ENCODE measurements around the gene FBXO34. TPM values are rescaled to one million over a fixed set of nuclear protein-coding genes. Genes with fewer than 3 reads are reported as not detected.

The FBXO34 gene
- total and polyA plus RNA-seq, 9 of the 15 experiments (the other 6 are each of a cell fraction or from before 2014, with no cell fraction given): 6.3 to 24.9 (median 16.2) TPM

DNA sequence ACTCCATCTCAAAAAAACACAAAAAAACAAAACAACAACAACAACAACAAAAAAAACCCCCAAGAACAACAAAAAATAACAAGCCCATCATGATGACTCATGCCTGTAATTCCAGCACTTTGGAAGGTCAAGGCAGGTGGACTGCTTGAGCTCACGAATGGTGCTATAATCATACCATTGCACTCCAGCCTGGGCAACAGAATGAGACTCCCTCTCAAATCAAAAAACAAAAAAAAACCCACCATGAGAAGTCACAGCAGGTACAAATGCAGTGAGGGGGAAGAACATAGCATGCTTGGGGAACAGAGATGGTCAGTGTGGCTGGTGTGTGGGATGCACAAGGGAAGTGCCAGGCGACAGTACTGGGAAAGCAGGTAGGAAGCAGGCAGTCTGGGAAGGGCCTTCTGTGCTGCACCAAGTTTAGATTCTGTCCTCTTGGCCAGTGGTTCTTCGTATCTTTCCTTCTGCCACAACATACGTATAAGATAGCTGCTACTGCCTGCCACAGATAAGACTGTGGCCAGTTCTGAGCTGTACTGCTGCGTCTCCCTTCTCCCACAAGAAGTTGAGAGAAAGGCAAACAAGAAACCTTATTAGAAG is 112.4 kb downstream of the FBXO34 start (continued):
- no peak for TF ChIP-seq SFPQ (IDR thresholded peaks at IDR 0.05; ENCODE audit: low read depth, low read length)
- TF ChIP-seq KLF6 (CRISPR knock-in tag; IDR thresholded peaks at IDR 0.05; ENCODE audit: borderline replicate concordance): no peak
- TF ChIP-seq ZNF830 (CRISPR knock-in tag; IDR thresholded peaks at IDR 0.05): no peak
- no peak for TF ChIP-seq ZNF197 (CRISPR knock-in tag; IDR thresholded peaks at IDR 0.05; ENCODE audit: low read depth)
- no peak for TF ChIP-seq ETV6 (IDR thresholded peaks at IDR 0.05; ENCODE audit: borderline replicate concordance in 1 of 2, low read depth in 2 of 2, low read length in 1 of 2)
- TF ChIP-seq ETV6 (CRISPR knock-in tag; IDR thresholded peaks at IDR 0.05; ENCODE audit: borderline replicate concordance): no peak
- peak in 1 of 2 experiments; percentile 80; a peak in 2 of 3 replicates for TF ChIP-seq CBX3 (IDR thresholded peaks at IDR 0.05; ENCODE audit: borderline replicate concordance in 1 of 2, low read length in 2 of 2)
- no peak for TF ChIP-seq NR2C2 (CRISPR knock-in tag; IDR thresholded peaks at IDR 0.05)
- no peak for TF ChIP-seq NR2C2 (tag; IDR thresholded peaks at IDR 0.05)
- no peak for TF ChIP-seq BCL6 (CRISPR knock-in tag; IDR thresholded peaks at IDR 0.05)
- TF ChIP-seq, protein P1, sequence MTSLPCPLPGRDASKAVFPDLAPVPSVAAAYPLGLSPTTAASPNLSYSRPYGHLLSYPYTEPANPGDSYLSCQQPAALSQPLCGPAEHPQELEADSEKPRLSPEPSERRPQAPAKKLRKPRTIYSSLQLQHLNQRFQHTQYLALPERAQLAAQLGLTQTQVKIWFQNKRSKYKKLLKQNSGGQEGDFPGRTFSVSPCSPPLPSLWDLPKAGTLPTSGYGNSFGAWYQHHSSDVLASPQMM (CRISPR knock-in tag; IDR thresholded peaks at IDR 0.05): no peak
- TF ChIP-seq RBM22 (IDR thresholded peaks at IDR 0.05; ENCODE audit: low read depth, low read length, poor library complexity, severe bottlenecking): no peak
- peak in 1 of 2 experiments; percentile 70; a peak in 2 of 4 replicates for TF ChIP-seq HDAC1 (IDR thresholded peaks at IDR 0.05)
- no peak for TF ChIP-seq HNRNPLL (IDR thresholded peaks at IDR 0.05; ENCODE audit: low read depth, low read length, poor library complexity, severe bottlenecking)
- TF ChIP-seq NUFIP1 (IDR thresholded peaks at IDR 0.05; ENCODE audit: partially characterized antibody): no peak
- TF ChIP-seq NKRF (IDR thresholded peaks at IDR 0.05; ENCODE audit: borderline replicate concordance): no peak
- no peak for TF ChIP-seq TRIM28 (IDR thresholded peaks at IDR 0.05)
- no peak for TF ChIP-seq TFAP4 (CRISPR knock-in tag; IDR thresholded peaks at IDR 0.05; ENCODE audit: borderline replicate concordance)
- no peak for TF ChIP-seq ZNF140 (CRISPR knock-in tag; IDR thresholded peaks at IDR 0.05)
- no peak for TF ChIP-seq ZNF511 (CRISPR knock-in tag; IDR thresholded peaks at IDR 0.05)
- no peak for TF ChIP-seq ZNF431 (CRISPR knock-in tag; IDR thresholded peaks at IDR 0.05)
- no peak for TF ChIP-seq PHTF2 (CRISPR knock-in tag; IDR thresholded peaks at IDR 0.05)
- no peak for TF ChIP-seq IFI16 (CRISPR knock-in tag; IDR thresholded peaks at IDR 0.05)
- TF ChIP-seq PTRF (tag; IDR thresholded peaks at IDR 0.05): no peak
